Activated CD8-positive, alpha-beta memory T cell treated with anti-CD3 and anti-CD28 coated beads, Interleukin-2, amount 50 U/mL, for 4 hours (primary cell): Measurements from ENCODE around the gene PDE4D.
A peak's percentile ranks its signal among the peaks of the same experiment; 100 is the strongest.
"Not testable (repeated sequence)": the region's sequence is repeated elsewhere in the genome, so short reads cannot be mapped to it uniquely, and the experiment has no call there.

ENCODE experiments used
- DNase-seq: peaks from one replicate; pipeline ENCODE4 v3.0.0-alpha.2; 2020

PDE4D gene

GRCh38 chr5:59393585-59394420, 499.7 kb downstream of the PDE4D start:
- DNase-seq: no peak

GRCh38 chr5:59391576-59391975, 501.9 kb downstream of the PDE4D start:
- DNase-seq: no peak

GRCh38 chr5:59390989-59391388, 502.5 kb downstream of the PDE4D start:
- no peak for DNase-seq

- DNase-seq: no peak
These were observed 503.4 kb downstream of the PDE4D start for GRCh38 chr5:59390074-59390659.

- DNase-seq: no peak
These were observed 506.4 kb downstream of the PDE4D start for GRCh38 chr5:59387127-59387526.

- DNase-seq: no peak
These were observed 507.8 kb downstream of the PDE4D start for GRCh38 chr5:59385700-59386099.

GRCh38 chr5:59380350-59380951, 513.1 kb downstream of the PDE4D start:
- DNase-seq: no peak

GRCh38 chr5:59374036-59374435, 519.5 kb downstream of the PDE4D start:
- DNase-seq: not testable (repeated sequence)

- no peak for DNase-seq
These were observed 521.9 kb downstream of the PDE4D start for GRCh38 chr5:59371525-59372127.

GRCh38 chr5:59368951-59369350, 524.6 kb downstream of the PDE4D start:
- no peak for DNase-seq

GRCh38 chr5:59367791-59368394, 525.6 kb downstream of the PDE4D start:
- peak; percentile 22 for DNase-seq

GRCh38 chr5:59366784-59367183, 526.7 kb downstream of the PDE4D start:
- no peak for DNase-seq

- no peak for DNase-seq
These were observed 531.1 kb downstream of the PDE4D start for GRCh38 chr5:59362438-59362837.

GRCh38 chr5:59361454-59361853, 532.1 kb downstream of the PDE4D start:
- DNase-seq: no peak

GRCh38 chr5:59360130-59360555, 533.4 kb downstream of the PDE4D start:
- no peak for DNase-seq

- no peak for DNase-seq
These were observed 535.3 kb downstream of the PDE4D start for GRCh38 chr5:59358005-59358861.

- DNase-seq: no peak
These were observed 536.0 kb downstream of the PDE4D start for GRCh38 chr5:59357381-59357977.

- no peak for DNase-seq
These were observed 536.6 kb downstream of the PDE4D start for GRCh38 chr5:59356813-59357380.

- DNase-seq: no peak
These were observed 538.7 kb downstream of the PDE4D start for GRCh38 chr5:59354811-59355210.

- no peak for DNase-seq
These were observed 539.3 kb downstream of the PDE4D start for GRCh38 chr5:59354274-59354673.

- DNase-seq: no peak
These were observed 542.3 kb downstream of the PDE4D start for GRCh38 chr5:59351076-59351794.
